ENCODE measurements around the gene PCCB.
"Not testable (repeated sequence)": the region's sequence is repeated elsewhere in the genome, so short reads cannot be mapped to it uniquely, and the experiment has no call there.

Gene PCCB

DNA sequence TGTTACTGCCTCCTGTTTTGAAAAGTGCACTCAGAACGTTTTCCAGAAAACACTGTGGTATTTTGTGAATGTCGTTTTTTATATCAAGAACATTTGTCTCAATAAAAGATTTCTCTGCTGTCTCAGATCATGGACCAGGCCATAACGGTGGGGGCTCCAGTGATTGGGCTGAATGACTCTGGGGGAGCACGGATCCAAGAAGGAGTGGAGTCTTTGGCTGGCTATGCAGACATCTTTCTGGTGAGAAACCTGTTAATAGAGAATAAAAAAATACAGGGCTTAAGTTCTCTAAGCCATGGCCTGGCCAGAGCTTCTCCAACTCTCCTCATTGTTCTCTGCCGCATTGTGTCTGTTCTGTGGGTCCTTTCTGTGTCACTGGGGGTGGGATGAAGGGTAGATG is 11.7 kb downstream of the PCCB start:
- no peak for FAIRE-seq
- no peak for DNase-seq (ENCODE audit: insufficient read length, low spot score)

DNA sequence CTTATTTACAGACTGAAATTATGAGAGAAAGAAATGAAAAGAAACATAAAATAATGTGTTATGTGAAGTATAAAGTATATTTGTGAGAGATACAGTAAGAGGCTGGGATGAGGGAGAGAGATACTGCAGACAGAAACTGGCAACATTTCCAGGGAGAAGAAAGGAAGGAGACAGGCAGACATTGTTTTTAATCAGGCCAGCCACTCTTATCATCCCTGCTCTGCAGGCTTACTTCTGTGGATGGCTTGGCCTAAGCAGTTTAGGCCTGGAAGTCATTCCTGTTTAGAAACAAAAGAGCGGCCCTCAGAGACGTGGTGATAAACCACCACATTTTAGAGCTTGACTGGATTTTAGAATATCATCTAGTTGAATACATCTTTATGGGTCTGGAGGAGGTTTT is 12.4 kb downstream of the PCCB start:
- DNase-seq (ENCODE audit: insufficient read length, low spot score) = no peak
- no peak for FAIRE-seq

DNA sequence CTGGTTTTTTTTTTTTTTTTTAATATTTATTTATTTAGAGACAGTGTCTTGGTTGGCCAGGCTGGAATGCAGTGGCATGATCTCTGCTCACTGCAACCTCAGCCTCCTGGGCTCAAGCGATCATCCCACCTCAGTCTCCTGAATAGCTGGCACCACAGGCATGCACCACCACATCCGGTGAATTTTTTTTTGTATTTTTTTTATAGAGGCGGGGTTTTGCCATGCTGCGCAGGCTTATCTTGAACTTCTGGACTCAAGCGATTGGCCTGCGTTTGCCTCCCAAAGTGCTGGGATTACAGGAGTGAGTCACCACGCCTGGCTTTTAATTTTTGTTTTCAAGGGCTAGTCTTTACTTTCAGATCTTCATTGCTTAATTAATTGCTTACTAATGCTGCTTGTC is 13.1 kb downstream of the PCCB start:
- FAIRE-seq = no peak
- DNase-seq (ENCODE audit: insufficient read length, low spot score) = no peak

DNA sequence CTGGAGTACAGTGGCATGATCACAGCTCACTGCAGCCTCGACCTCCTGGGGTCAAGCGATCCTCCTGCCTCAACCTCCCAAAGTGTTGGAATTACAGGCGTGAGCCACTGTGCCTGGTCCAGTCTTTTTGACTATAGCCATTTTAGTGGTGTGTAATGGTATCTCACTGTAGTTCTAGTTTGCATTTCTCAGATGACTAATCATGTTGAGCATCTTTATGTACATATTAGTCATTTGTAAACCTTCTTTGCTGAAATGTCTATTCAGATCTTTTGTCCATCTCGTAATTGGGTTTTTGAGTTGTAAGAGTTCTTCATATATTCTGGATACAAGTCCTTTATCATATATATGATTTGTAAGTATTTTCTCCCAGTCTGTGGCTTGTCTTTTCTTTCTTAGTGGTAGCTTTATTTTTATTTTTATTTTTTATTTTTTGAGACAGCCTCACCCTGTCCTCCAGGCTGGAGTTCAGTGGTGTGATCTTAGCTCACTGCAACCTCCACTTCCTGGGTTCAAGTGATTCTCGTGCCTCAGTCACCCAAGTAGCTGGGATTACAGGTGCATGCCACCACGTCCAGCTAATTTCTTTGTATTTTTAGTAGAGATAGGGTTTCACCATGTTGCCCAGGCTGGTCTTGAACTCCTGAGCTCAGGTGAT is 16.5 kb downstream of the PCCB start:
- peak; percentile 33 for DNase-seq (ENCODE audit: insufficient read length, low spot score)

DNA sequence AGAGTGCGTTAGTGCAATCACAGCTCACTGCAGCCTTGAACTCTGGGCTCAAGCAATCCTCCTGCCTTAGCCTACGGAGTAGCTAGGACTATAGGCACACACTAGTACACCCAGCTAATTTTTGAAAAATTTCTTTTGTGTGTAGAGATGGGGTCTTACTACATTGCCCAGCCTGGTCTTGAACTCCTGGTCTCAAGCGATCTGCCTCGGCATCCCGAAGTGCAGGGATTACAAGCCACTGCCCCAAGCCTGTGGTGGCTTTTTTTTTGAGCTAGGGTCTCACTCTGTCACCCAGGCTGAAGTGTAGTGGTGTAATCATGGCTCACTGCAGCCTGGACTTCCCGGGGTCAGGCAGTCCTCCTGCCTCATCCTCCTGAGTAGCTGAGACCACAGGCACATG is 17.1 kb downstream of the PCCB start:
- DNase-seq (ENCODE audit: insufficient read length, low spot score) = no peak
- no peak for FAIRE-seq

More for the DNA sequence above, 16.5 kb downstream of the PCCB start:
- not testable (repeated sequence) for FAIRE-seq

DNA sequence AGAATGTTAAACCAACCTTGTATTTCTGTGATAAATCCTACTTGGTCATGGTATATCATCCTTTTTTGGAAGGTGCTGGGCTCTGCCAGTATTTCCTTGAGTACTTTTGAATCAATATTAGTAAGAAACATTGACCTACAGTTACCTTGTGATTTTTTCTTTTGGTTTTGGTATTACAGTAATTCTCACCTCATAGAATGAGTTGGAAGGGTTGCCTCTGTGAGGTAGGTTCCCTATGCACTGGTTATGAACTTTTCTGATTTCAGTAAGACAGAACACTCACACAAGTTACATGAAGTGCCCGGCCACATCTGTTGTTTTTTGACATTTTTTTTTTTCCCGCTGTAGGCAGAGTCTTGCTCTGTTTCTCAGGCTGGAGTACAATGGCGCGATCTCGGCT is 20.0 kb downstream of the PCCB start:
- DNase-seq (ENCODE audit: insufficient read length, low spot score) (no peak), FAIRE-seq (no peak)

DNA sequence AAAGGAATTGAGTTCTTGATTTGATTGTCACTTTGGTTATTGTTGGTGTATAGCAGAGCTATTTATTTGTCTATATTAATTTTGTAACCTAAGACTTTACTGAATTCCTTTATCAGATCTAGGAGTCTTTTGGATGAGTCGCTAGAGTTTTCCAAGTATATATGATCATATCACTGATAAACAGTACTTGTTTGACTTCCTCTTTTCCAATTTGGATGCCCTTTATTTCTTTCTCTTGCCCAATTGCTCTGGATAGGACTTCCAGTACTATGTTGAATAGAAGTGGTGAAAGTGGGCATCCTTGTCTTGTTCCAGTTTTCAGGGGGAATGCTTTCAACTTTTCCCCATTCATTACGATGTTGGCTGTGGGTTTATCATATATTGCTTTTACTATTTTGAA is 21.5 kb downstream of the PCCB start:
- not testable (repeated sequence) for FAIRE-seq; DNase-seq (ENCODE audit: insufficient read length, low spot score)

DNA sequence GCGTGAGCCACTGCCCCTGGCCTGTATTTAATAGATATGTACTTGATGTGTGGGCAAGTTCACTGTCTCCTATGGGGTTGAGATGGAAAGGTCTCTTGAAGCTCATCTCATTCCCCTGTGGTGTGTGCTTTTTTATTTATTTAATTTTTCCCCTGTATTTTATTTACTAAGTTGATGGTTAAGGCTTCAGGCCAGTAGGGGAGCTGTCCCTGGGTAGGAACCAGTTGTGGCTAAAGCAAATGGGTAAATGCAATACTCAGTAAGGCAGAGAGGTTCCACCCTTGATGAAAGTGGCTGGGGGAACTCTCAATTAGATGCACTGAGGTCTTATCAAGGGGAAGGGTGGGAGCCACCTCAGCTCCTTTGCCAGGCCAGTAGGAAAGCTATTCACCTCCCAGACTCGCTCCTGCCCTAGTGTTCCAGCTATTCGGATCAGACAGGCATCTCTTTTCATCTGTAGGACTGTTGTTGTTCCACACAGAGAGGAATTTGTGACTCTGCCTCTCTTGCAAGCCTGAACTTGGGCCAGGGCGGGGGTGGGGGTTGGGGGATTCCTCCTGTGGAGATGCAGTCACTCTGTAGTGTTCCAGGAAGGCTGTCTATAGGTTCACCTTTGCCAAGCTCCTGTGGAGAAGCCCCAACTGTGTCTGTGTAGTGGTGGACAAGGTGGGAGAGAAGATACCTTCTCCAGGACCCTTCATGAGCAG is 26.1 kb downstream of the PCCB start:
- no peak for FAIRE-seq
- no peak for DNase-seq (ENCODE audit: insufficient read length, low spot score)

DNA sequence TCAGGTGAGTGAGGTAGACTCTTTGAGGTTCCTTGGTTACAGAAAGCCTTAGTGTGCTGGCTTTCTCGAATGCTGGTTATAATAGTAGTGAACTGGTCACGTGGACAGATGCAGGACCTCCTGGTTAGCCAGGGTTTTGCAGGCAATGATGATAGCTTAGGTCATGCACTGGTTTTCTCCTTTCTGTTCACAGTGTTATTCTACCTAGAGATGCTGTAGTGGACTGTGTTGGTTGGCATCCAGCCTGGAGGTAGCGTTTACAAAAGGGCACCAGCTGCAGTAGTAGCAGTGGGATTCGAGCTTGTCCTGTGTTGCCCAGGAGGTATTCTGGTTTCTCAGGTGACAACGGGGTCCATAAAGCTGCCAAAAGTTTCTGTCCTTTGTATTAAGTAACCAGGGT is 27.0 kb downstream of the PCCB start:
- DNase-seq (ENCODE audit: insufficient read length, low spot score) (no peak), FAIRE-seq (no peak)

DNA sequence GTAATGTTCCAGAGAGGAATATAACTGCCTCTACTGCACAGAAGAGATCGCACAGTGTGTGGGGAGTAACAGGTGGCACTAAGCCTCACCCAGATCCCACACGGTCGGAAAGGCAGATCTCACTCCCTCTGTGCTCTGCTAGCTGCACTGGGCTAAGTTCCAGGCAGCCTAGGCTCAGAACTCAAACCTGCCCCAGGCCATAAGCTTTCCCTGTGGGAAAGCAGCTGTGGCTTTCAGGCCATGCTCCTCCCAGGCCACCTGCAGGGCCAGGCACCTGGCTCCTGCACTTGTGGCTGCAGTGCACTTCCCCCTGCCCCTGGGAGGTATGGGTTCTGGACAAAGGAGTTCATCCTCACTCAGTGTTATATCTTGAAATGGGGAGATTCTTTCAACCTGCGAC is 27.5 kb downstream of the PCCB start:
- FAIRE-seq = no peak
- no peak for DNase-seq (ENCODE audit: insufficient read length, low spot score)

DNA sequence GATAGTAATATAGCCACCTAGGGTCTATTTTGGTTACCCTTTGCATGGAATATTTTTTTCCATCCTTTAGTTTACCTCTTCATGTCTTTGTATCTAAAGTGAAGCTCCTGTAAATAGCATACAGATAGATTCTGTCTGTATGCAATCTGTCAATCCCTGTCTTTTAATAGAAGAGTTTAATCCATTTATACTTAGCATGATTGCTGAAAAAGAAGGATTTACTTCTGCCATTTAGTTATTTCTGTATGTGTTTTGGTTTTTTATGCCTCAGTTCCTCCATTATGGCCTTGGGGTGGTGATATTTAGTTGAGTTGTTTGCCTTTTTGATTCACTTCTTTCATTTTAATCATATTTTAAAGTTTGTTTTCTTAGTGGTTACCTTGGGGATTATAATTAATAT is 29.0 kb downstream of the PCCB start:
- DNase-seq (ENCODE audit: insufficient read length, low spot score) = no peak

DNA sequence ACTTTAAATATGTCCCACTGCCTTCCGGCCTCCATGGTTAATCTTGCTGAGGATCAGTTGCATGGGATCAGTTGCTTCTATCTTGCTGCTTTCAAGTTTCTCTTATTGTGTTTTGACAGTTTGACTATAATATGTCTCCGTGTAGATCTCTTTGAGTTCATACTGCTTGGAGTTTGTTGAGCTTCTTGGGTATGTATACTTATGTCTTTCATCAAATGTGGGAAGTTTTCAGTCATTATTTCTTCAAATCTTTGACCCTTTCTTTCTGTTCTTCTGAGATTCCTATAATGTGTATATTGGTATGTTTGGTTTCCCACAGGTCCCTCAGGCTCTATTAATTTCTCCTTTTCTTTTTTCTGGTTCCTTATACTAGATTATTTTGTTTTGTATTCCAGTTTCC is 30.8 kb downstream of the PCCB start:
- DNase-seq (ENCODE audit: insufficient read length, low spot score) (no peak), FAIRE-seq (no peak)

More for the DNA sequence above, 29.0 kb downstream of the PCCB start:
- no peak for FAIRE-seq

DNA sequence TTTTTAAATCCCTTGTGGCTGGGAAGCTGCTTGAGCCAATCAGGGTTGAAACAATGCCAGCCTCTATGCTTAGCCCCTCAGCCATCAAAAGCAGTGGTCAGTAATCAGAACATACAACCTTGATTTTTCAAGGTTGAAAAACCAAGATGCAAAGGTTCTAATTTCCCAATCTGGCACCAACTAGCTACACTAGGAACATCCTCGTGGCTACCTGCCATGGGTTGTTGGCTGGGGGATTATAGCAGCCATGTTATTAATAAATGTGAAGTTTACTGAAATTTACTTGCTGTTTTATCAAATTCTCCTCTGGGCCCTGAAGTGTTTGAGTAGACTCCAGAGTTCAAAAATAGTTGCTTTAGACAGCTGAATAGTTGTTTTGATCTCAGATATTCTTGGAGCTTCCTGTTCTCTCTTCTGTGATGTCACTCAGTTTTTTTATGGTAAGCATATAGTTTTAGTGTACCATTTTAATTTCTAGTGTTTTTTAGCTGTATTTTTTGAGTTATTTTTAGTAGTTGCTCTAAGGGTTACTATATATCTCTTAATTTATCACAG is 31.9 kb downstream of the PCCB start:
- no peak for FAIRE-seq
- no peak for DNase-seq (ENCODE audit: insufficient read length, low spot score)

DNA sequence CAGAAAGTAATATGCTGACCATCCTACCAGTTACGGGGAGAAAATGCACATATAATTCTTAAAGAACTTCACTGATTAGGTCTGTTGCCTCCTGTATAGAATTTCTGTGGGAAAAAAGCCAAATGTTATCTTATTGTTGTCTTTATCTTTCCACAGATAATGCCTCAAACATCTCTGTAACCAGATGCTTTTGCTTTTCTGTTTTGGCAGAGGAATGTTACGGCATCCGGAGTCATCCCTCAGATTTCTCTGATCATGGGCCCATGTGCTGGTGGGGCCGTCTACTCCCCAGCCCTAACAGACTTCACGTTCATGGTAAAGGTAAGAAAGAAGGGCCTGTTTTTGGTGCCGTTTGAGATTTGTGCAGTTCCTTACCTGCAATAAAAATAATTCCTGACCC is 33.5 kb downstream of the PCCB start:
- FAIRE-seq (no peak), DNase-seq (ENCODE audit: insufficient read length, low spot score) (no peak)

DNA sequence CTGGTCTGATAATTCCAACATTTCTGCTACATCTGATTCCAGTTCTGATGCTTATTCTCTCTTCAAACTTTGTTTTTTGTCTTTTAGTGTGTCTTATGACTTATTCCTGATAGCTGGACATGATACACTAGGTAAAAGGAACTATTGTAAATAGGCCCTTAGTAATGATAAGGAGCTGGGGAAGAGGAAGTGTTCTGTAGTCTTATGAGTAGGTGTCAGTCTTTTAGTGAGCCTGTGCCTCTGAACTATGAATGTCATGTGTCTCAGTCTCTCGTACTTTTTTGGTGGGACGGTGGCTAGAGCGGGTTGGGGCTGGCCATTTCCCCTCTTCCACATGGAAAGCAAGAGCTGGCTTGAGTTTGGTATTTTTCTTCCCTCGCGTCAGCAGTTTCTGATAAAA is 41.2 kb downstream of the PCCB start:
- FAIRE-seq = no peak
- no peak for DNase-seq (ENCODE audit: insufficient read length, low spot score)

DNA sequence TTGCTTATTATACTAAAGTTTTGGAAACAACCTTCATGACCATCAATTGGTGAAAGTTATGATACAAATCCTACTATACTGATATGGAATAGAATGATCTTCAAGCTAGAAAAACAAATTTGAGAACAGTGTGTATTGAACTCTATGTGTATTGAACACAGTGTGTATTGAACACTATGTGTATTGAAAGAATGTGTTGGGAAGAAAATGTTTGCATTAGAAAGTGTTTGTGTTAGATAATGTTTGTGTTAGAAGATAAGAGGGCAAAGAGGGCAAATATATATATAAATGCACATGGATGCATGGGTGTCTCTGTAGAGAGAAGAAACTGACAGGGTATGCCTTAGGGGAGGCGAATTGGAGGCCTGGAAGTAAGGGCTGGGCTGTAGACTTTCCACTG is 42.4 kb downstream of the PCCB start:
- DNase-seq (ENCODE audit: insufficient read length, low spot score) (no peak), FAIRE-seq (no peak)

DNA sequence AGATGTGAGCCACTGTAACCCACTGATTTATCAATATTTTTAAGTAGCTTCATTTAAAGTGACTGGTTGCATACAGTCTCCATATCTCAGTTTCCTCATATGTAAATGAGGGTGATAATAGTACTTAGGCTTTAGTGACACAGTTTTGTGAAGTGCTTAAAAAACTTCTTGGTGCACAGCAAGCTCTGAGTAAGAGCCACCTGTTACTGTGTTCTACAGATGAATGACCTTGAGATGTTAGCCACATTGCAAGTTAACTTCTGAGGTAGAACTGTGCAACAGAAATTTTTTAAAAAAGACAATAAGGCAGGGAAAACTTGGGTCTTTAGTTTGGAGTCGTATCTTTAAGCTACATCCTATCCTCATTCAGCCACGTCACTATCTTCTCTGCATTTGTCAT is 43.1 kb downstream of the PCCB start:
- no peak for DNase-seq (ENCODE audit: insufficient read length, low spot score)
- no peak for FAIRE-seq

DNA sequence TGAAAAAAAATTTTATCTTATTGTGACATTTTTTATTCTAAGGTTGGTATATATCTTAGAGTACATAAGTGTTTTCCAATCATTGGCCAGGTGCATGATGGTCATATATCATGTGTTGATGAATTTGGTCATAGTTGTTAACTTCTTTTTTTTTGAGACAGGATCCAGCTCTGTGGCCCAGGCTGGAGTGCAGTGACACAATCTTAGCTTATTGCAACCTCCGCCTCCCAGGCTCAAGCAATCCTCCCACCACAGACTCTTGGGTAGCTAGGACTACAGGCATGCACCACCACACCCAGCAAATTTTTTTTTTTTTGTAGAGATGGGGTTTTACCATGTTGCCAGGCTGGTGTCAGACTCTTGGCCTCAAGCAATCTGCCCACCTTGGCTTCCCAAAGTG is 44.0 kb downstream of the PCCB start:
- DNase-seq (ENCODE audit: insufficient read length, low spot score) (no peak), FAIRE-seq (no peak)

DNA sequence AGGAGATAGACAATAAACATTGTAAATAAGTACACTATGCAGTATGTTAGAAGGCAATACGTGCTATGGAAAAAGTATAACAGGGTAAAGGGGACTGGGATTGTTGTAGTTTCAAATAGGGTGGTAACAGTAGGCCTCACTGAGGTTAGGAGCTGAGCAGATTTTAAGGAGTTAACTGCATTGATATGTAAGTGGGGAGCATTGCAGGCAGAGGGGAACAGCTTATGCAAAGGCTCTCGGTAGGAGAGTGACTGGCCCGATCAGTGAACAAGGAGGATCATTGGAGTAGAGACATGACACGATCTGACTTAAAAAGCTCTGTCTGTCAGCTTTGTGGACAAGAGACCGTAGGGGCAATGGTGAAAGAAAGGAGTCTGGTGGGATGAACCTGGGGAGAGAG is 46.8 kb downstream of the PCCB start:
- DNase-seq (ENCODE audit: insufficient read length, low spot score) = no peak
- no peak for FAIRE-seq

DNA sequence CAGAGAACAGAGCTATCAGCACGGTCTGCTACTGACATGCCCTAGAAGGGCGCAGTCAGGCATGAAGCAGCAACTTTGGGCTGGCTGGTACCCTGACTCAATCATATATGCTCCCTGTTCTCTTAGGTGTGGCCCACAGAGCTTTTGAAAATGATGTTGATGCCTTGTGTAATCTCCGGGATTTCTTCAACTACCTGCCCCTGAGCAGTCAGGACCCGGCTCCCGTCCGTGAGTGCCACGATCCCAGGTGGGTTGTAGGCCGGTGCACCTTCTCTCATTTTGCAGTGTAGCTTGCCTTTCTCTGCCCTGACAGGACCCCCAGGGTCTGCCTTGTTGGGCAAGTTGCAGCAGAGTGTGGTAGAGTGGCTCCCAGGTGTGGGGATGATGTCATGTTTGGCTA is 47.7 kb downstream of the PCCB start:
- FAIRE-seq (no peak), DNase-seq (ENCODE audit: insufficient read length, low spot score) (no peak)

DNA sequence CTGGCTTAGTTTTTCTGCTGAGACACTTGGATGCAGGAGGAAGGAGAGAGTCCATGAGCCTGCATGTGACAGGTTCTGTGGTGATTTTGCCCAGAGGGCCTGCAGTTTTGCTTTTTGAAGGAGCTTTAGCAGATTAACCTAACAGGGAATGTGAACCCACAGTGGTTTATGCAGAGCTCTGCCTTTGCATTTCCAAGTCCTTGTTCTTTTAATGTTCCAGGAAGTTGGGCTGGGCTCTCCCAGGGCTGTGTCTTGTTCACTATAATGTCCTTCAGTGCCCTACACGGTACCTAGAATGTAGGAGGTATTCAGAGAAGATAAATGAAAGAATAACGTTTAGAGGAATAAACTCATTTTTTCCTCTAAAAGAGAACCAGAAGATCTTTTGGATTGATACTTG is 50.3 kb downstream of the PCCB start:
- DNase-seq (ENCODE audit: insufficient read length, low spot score) (no peak), FAIRE-seq (no peak)

DNA sequence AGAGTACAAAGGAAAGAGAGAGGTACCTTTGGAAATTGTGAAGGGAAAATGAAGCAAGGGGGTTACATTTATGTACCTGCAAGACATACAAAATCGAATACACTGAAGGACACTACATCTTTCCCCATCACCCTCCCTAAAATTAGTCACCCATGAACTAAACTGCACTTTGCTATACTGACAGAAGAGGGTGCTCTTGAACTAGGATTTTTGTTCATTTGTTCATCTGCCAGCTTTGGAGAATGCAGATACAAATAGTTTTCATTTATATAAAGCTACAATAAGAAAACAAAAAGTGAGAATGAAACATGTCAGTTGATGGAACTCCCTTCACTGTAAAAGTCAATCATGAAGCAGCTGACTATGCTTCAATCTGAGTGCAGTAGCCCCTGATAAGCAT is 55.7 kb downstream of the PCCB start:
- peak; percentile 54 for DNase-seq (ENCODE audit: insufficient read length, low spot score)
- peak; percentile 9 for FAIRE-seq

Measured in HTR-8/SVneo (cell line).